ENCODE measurements around the gene TSPAN14. TPM values are rescaled to one million over a fixed set of nuclear protein-coding genes. Genes with fewer than 3 reads are reported as not detected.

The TSPAN14 gene
- total RNA-seq, 4 donors from 2014 or later: 18.9 to 72.9 (median 55.8) TPM

DNA sequence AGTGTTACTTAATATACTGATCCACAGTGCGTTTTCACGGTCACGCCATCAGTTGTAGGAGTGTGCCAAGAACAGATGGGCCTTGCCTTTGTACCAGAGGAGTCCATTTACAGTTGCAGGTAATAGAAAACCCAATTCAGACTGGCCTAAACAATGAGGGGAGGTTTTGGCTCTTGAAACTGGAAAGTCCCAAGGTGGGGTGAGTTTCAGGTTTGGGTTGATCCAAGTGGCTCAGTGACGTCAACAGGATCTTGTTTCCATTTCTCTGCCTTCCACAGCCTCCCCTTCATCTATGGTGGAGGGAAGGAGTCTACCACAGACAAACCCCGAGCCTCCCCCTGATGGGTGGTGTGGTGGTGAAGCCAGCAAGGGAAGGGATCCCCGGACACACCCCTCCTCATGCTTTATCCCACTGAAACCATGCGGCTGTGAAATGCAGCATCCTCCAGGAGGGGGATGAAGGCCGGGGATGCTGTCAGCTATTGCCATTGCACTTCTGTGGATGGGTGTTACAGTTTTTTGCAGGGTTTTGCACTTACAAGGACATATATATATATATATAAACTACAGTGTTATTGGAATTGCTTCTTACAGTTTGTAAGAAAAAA lies 68.8 kb downstream of the TSPAN14 start:
- no peaks in the 10 kb centered on the region for H3K27me3 ChIP-seq
- peaks cover 0 to 10% (median 2%) of the 10 kb centered on the region in 4 donors for H3K36me3 ChIP-seq
- H3K9me3 ChIP-seq: no peaks in the 10 kb centered on the region
- H3K4me3 ChIP-seq: no peak overlapping the region
- 75 to 93% methylated on average over 3 to 8 of the region's 8 CpGs for WGBS, 2 donors (ENCODE audit: low coverage in 1 of 2)
- peak in 1 of 3 donors; percentile 7 for TF ChIP-seq POLR2AphosphoS5 (IDR thresholded peaks at IDR 0.05)
- TF ChIP-seq, protein P1, sequence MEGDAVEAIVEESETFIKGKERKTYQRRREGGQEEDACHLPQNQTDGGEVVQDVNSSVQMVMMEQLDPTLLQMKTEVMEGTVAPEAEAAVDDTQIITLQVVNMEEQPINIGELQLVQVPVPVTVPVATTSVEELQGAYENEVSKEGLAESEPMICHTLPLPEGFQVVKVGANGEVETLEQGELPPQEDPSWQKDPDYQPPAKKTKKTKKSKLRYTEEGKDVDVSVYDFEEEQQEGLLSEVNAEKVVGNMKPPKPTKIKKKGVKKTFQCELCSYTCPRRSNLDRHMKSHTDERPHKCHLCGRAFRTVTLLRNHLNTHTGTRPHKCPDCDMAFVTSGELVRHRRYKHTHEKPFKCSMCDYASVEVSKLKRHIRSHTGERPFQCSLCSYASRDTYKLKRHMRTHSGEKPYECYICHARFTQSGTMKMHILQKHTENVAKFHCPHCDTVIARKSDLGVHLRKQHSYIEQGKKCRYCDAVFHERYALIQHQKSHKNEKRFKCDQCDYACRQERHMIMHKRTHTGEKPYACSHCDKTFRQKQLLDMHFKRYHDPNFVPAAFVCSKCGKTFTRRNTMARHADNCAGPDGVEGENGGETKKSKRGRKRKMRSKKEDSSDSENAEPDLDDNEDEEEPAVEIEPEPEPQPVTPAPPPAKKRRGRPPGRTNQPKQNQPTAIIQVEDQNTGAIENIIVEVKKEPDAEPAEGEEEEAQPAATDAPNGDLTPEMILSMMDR (IDR thresholded peaks at IDR 0.05): no peak
- intact Hi-C loops (cut with DNase I; ENCODE audit: low total_unique reads) (no loop called here), in situ Hi-C loops (cut with MboI; ENCODE audit: low pct_ligation_motif_present in 1 of 4, low pct_unique_long_range_greater_than_20kb in 1 of 4, low sequenced_read_pairs in 3 of 4) (no loop called here)
- DNase-seq: no peak
- peaks cover 0 to 10% (median 1%) of the 10 kb centered on the region in 4 donors for H3K4me1 ChIP-seq
- no peak overlapping the region for H3K27ac ChIP-seq

DNA sequence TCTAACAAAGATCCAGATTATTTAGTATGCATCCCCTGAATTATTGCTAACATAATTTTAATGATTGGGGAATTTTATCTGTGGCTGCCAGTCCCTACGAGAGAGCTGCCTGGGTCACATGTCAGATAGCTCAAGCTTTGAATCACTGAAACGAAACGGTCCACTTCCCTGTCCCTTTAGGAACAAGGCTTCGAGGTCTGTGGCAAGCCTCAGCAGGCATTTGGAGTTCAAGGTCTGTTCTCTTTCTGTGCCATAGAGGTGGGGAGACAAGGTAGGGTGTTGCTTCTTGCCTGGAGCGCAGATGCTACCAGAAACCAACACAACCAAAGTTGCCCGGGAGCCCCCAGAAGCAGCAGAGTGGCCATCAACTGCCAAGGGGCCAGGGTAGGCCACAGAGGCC lies 69.7 kb downstream of the TSPAN14 start:
- no peaks in the 10 kb centered on the region for H3K27me3 ChIP-seq
- H3K36me3 ChIP-seq: peaks cover 0 to 2% (median 0%) of the 10 kb centered on the region in 4 donors
- 66% methylated on average over 6 of the region's 6 CpGs; no CpG with 5 or more reads in 1 of the 2 donors for WGBS, 2 donors (ENCODE audit: low coverage in 1 of 2)
- in situ Hi-C loops (cut with MboI; ENCODE audit: low pct_ligation_motif_present in 1 of 4, low pct_unique_long_range_greater_than_20kb in 1 of 4, low sequenced_read_pairs in 3 of 4) (no loop called here), intact Hi-C loops (cut with DNase I; ENCODE audit: low total_unique reads) (no loop called here)
- TF ChIP-seq, protein P1 (IDR thresholded peaks at IDR 0.05): no peak
- TF ChIP-seq POLR2A (IDR thresholded peaks at IDR 0.05) (no peak), EP300 (IDR thresholded peaks at IDR 0.05; ENCODE audit: low read depth) (no peak), POLR2AphosphoS5 (IDR thresholded peaks at IDR 0.05) (no peak)
- H3K4me1 ChIP-seq: peaks cover 0 to 10% (median 1%) of the 10 kb centered on the region in 4 donors
- no peak for DNase-seq
- no peak overlapping the region for H3K27ac ChIP-seq
- H3K9me3 ChIP-seq: no peaks in the 10 kb centered on the region
- no peak overlapping the region for H3K4me3 ChIP-seq

DNA sequence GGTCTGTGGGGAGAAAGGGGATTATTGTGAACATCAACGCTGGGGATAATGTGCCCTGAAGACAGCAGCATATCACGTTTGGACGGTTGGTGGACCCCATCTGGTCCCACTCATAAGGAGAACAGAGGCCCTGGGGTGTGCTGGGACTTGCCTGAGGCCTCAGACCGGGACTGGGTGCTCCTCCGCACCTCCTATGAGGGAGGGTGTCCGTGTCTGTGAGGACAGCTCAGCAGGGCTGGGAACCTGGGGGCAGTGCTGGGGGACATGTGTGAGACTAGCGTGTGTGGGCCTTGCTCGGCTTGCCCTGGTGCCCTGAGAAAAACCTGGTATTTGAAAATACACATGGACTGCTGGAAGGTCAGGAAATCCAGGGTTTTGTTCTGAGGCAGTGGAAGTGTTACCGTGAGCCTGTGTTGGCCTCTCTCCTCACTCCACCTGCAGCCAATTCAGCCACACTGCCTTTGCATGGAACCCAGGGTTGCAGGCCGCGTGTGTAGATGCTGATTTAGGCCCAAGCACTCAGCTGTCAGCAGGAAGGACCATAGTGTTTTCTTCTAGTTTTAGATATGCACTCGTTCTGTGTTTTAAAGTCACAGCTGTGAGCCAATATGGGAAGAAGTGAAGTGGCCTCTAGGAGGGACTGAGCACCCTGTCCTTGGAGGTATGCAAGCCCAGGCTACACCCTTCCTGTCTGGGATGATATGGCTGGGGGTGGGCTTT lies 70.2 kb downstream of the TSPAN14 start:
- TF ChIP-seq EP300 (IDR thresholded peaks at IDR 0.05; ENCODE audit: low read depth) (no peak), POLR2AphosphoS5 (IDR thresholded peaks at IDR 0.05) (peak in 1 of 3 donors; percentile 12)
- TF ChIP-seq, protein P1 (IDR thresholded peaks at IDR 0.05): no peak
- Histone ChIP-seq H3K27ac (no peak overlapping the region), H3K4me3 (no peak overlapping the region), H3K36me3 (no peaks in the 10 kb centered on the region), H3K9me3 (no peaks in the 10 kb centered on the region), H3K27me3 (no peaks in the 10 kb centered on the region), H3K4me1 (peaks cover 0 to 13% (median 1%) of the 10 kb centered on the region in 4 donors)
- DNase-seq: no peak
- in situ Hi-C loops (cut with MboI; ENCODE audit: low pct_ligation_motif_present in 1 of 4, low pct_unique_long_range_greater_than_20kb in 1 of 4, low sequenced_read_pairs in 3 of 4) (no loop called here), intact Hi-C loops (cut with DNase I; ENCODE audit: low total_unique reads) (no loop called here)
- WGBS, 2 donors (ENCODE audit: low coverage in 1 of 2): 76% methylated on average over 12 of the region's 12 CpGs; no CpG with 5 or more reads in 1 of the 2 donors

DNA sequence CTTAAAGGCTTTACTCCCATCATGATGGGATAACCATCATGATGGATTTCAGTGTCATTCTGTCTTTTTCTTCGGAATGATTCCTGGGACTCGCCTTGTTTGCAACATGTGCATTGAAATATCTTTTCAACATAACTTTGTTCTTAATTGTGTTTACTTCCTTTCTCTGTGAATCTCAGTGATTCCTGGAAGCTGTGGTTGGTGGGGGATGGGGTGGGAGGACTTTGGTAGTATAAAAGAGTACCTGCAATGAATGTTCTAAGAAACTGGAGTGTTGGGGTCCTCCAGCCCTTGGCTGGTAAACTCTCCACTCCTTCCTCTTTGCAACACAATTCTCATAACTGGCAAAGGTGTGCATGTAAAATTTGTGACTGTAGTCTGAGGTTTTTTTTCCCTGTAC lies 72.1 kb downstream of the TSPAN14 start:
- no peak overlapping the region for H3K4me3 ChIP-seq
- H3K36me3 ChIP-seq: no peaks in the 10 kb centered on the region
- in situ Hi-C loops (cut with MboI; ENCODE audit: low pct_ligation_motif_present in 1 of 4, low pct_unique_long_range_greater_than_20kb in 1 of 4, low sequenced_read_pairs in 3 of 4): no loop called here
- TF ChIP-seq EP300 (IDR thresholded peaks at IDR 0.05; ENCODE audit: low read depth) (no peak), POLR2AphosphoS5 (IDR thresholded peaks at IDR 0.05) (no peak), POLR2A (IDR thresholded peaks at IDR 0.05) (no peak)
- TF ChIP-seq, protein P1 (IDR thresholded peaks at IDR 0.05): no peak
- H3K4me1 ChIP-seq: peaks cover 0 to 23% (median 4%) of the 10 kb centered on the region in 4 donors
- H3K27ac ChIP-seq: no peak overlapping the region
- DNase-seq: no peak
- H3K9me3 ChIP-seq: no peaks in the 10 kb centered on the region
- WGBS, 2 donors (ENCODE audit: low coverage in 1 of 2): 75 to 100% methylated on average over 1 to 2 of the region's 2 CpGs
- H3K27me3 ChIP-seq: no peaks in the 10 kb centered on the region
- intact Hi-C loops (cut with DNase I; ENCODE audit: low total_unique reads): no loop called here
